ENCODE measurements around the gene SH3GLB2.
A peak's percentile ranks its signal among the peaks of the same experiment; 100 is the strongest.

The SH3GLB2 gene

DNA sequence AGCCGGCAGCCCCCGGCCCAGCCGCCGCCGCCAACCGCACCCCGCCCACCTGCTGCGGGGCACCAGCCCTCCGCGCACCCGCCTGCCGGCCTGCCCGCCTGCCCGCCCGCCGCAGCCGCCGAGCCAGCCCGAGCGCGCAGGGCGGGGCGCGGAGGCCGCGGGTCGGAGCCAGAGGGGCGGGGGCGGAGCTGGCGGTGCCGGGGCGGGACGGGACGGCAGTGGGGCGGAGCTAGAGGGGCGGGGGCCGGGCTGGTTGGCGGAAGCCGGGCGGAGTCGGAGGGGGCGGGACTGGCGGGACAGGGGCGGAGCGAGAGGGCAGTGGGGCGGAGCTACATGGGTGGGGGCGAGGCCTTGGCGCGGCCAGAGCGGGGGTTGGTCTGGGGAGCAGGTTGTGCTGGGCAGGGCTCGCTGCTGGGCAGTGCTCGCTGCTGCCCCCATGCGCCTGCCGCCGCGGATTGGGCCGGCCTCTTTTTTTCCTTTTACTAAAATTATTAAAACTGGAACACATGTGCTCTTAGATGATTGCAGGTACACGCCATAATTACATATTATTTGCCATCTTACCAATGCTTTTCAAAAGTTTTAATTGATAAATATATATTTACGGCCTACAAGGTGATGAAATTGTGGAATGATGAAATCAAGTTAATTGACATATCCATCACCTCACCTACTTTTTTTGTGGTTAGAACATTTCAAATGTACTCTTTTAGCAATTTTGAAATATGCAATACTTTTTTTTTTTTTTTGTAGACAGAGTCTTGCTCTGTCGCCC is at the start of gene SH3GLB2:
TSS of gene SH3GLB2 (minus strand) at position 140 of the 775 bp plus-strand sequence. CDS start 177 bp downstream, outside the sequence.
- peak; percentile 79 to 82 for DNase-seq (ENCODE audit: low read depth in 2 of 2)

DNA sequence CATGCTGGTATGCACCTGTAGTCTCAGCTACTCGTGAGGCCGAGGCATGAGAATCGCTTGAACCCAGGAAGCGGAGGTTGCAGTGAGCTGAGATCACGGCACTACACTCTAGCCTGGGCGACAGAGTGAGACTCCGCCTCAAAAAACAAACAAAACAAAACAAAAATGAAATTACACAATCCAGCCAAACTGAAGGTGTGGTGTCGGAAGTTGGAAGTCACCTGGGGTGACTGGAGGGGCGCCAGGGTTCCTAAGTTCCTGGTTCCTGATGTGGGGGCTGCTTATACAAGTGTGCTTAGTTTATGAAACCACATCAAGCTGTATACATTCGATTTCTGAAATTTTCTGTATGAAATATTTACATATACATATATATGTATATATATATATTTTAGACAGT is 49.1 kb upstream of the SH3GLB2 start:
- no peak for DNase-seq (ENCODE audit: low read depth in 2 of 2)

DNA sequence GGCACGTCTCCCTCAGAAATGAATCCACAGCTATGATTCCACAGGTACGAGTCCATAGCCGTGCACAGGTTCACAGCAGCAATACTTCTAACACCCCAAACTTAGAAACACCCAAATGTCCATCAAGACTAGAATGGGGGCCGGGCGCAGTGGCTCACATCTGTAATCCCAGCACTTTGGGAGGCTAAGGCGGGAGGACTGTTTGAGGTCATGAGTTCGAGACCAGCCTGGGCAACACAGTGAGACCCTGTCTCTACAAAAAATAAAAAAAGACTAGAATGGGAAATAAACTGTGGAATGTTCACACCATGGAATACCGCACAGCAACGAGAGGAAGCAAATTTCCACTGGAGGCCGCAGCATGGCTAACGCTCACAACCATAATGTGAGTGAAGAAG is 48.5 kb upstream of the SH3GLB2 start:
- no peak for DNase-seq (ENCODE audit: low read depth in 2 of 2)

DNA sequence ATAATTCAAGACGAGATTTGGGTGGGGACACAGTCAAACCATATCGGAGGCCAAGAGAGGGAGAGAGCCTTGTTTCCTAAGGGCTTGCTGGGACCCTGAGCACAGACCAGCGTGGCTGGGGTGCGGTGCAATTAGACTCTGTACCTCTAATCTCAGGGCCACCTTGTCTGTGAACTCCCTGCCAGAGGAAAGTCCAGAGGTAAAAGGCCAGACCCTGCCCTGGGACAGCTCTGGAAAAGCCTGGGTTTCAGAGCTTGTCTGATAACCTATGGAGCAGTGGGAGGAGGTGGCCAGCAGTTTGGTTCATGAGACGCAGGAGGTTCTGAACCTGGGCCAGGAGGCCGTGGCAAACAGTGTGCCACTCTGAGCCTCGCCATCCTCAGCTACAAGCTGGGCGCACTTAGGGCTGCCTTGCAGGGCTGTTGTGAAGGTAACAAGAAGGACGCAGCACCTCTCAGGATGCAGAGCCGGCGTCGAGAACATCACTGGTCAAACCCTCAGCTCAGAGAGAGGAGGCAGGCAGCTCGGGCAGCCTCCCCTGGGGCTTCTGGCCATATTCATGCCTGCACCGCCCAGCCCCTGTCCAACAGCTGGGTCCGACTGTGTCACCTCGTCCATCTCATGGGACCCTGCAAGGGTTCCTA is 48.0 kb upstream of the SH3GLB2 start:
- DNase-seq (ENCODE audit: low read depth in 2 of 2) = no peak

DNA sequence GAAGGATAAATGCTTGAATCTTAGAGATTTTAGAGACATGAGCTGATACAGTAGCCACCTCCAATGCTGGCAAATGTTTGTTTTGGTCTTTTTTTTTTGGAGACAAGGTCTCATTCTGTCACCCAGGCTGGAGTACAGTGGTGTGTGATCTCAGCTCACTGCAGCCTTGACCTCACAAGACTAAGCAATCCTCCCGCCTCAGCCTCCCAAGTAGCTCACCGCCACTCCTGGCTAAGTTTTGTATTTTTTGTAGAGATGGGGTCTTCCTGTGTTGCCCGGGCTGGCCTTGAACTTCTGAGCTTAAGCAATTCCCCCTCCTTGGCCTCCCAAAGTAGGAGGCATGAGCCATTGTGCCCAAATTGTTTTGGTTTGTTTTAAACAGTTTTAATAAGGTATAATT is 46.0 kb upstream of the SH3GLB2 start:
- no peak for DNase-seq (ENCODE audit: low read depth in 2 of 2)

DNA sequence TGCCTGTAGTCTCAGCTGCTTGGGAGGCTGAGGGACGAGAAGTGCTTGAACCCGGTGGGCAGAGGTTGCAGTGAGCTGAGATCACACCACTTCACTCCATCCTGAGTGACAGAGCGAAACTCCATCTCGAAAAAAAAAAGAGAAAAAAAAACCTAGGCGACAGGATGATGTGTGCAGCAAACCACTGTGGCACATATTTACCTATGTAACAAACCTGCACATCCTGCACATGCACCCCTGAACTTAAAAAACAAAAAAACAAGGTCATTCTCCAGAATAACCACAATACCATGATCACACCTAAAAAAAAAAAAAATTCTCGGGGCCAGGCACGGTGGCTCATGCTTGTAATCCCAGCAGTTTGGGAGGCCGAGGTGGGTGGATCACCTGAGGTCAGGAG is 45.3 kb upstream of the SH3GLB2 start:
- no peak for DNase-seq (ENCODE audit: low read depth in 2 of 2)

DNA sequence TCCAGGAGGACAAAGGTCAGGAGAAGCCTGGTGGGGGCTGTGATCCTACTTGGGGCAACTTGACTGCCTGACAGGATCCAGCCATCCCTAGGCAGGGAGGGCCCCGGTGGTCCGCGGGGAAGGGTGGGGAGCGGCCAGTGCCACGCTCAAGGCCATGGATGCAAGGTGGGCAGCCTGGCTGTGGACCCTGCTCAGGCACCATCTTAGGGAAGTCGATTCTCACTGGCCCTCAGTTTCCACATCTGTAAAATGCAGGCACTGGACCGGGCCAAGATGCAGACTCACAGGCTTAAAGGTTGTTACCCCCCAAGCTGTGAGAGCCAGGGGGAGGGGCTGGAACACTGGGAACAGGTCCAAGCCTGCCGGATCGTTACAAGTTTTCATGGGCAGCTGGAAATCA is 44.0 kb upstream of the SH3GLB2 start:
- DNase-seq (ENCODE audit: low read depth in 2 of 2) = no peak

DNA sequence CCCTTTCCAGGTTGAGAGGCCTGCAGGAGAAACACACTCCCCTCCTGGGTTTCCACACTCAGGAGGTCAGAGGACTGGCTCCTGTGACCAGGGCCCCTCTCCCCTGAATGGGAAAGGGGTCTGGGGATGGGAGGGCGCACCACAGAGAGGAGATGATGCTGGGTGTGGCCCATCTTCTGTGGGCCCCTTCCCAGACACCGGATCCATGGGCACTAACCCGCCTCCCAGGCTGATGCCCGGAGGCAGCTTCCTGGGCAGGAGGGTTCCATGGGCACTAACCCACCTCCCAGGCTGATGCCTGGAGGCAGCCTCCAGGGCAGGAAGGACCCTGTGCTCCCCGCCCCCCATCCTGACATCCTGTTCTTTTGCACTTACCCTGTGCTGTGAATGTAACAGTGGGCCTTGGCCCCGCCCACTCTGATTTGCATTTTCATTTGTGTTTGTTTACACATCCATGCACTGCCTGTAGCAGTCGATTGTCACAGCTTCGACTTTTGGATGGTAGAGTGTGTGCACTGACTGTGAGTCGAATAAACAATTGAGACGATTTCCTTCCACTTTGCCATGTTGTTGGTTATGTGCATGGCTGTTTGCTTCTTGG is 43.5 kb upstream of the SH3GLB2 start:
- DNase-seq (ENCODE audit: low read depth in 2 of 2) = no peak

DNA sequence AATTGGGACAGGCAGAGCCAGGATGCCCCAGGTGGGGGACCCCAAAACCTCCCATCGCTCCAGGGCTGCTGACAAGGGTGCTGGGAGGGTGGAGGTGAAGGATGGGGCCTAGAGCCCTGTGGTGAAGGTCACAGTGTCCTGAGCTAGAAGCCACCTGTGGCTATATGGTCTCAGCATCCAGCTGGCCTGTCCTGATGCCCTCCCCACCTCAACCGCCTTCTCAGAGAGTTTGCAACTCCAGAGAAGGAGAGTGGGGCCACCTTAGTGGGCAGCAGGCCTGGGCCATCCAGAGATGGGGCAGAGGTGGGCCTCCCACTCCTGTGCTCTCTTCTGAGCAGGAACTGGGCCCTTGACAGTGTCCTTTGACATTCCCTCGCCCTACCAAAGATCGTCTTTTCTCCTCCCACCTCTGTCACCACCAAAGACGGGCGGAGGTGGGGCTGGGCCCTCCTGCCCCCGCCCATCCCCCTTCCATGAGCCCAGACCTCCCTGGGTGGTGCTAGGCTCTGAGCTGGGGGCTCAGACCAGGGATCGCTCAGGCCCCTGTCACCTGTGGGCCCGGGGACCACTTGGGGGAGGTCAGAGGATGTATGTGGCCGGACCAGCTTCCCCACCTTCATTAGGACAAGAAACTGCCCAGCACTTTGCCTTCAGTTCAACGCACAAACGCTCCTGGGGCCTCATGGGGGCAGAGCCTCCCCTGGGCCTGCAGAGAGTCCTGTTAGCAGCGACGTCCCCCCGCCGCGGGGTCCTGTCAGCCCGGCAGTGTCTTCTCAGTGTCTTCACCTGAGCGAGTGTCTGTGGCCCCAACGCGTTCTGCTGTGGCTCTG is 42.8 kb upstream of the SH3GLB2 start:
- DNase-seq (ENCODE audit: low read depth in 2 of 2) = no peak

DNA sequence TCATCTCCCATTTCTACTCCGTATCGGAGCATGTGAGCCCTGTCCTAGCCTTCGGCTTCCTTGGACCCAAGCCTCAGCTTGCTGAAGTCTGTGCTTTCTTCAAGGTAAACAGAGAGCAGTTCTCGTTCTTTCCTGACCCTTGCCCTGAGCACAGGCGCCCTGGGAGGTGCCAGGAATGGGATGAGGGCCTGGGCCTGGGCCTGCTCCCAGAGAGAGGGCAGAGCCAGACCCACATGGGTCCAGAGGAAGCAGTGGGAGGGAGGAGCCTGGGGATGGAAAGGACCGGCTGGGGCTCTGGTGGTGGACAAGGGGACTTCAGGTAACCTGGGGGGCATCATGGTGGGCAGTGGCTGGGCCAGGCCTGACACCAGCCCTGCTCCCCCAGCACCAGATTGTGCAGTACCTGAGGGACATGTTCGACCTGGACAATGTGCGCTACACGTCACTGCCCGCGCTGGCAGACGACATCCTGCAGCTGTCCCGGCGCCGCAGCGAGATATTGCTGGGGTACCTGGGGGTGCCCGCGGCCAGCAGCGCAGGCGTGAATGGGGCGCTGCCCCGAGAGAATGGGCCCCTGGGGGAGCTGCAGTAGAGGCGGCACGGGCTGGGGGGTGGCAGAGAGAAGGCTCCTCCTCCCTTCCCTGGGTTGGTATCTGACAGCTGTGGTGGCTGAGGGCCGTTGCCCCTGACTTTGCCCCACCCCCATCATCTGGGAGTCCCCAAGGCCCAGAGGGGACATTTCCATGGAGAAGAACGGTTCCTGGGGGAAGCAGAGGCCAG is 41.9 kb upstream of the SH3GLB2 start:
- no peak for DNase-seq (ENCODE audit: low read depth in 2 of 2)

DNA sequence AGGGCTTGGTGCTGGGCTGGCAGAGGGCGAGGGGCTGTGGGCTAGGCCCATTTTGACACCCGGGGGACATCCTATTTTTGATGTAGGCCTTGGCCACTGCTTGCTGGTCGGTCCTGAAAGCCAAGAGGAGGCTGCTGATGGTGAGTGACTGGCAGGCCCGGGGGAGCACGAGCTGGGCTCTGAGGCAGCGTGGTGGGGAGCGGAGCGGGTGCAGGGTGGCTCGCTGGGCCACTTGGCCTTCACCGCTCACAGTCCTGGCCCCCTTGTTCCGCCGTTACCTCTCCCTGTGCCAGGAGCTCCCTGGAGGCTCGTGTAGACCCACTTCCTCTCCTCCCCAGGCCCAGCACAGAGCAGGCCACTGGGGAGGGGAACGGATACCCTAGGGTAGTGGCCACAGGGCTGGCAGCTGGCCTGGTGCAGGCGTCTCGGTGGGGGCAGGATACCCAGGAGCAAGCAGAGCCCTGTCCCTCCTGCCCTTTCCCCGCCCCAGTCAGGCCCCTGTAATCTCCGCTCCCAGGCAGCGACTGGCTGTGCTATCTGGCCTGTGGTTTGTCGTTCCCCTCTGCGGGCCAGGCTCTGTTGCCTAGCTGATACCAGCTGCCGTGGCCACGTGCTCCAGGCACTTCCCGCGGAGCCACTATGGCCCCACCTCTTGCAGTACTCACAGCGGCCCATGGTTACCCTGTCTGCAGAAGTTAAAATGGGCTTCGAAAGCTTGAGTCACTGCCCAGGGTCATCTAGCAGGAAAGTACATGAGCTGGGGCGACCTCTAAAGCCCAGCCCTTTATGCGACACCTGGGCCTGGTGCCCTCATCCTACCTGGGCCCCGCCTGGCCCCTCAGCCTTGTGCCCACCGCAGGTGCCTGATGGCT is 41.1 kb upstream of the SH3GLB2 start:
- DNase-seq (ENCODE audit: low read depth in 2 of 2) = no peak

DNA sequence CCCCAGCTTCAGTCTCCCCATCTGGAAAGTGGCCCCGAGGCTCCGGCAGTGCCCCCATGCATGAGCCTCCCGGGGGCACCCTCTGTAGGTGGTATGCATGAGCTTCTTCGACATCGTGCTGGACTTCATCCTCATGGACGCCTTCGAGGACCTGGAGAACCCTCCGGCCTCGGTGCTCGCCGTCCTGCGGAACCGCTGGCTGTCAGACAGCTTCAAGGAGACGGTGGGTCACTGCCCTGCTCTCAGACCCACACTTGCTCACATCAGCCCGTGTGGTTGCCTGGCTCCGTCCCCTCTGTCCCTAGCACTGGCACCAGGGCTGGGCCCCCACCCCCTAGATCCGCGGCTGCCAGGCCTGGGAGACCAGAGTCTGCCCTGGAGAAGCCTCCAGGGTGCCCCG is 40.0 kb upstream of the SH3GLB2 start:
- DNase-seq (ENCODE audit: low read depth in 2 of 2) = no peak

DNA sequence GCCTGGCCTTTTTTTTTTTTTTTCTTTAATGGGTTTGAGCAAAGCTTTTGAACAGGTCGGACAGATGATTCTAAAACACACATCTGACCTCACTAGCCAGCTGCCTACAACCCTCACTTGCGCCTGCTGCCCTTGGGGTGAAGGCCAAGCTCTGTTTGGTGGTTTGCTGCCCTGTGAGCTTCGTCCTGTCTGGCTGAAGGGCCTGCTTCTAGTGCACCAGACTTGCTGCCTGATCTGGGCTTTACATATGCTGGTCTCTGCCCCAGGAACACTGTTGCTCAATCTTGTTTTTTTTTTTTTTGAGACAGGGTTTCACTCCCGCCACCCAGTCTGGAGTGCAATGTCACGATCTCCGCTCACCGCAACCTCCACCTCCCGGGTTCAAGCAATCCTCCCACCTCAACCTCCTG is 36.4 kb upstream of the SH3GLB2 start:
- DNase-seq (ENCODE audit: low read depth in 2 of 2) = no peak

DNA sequence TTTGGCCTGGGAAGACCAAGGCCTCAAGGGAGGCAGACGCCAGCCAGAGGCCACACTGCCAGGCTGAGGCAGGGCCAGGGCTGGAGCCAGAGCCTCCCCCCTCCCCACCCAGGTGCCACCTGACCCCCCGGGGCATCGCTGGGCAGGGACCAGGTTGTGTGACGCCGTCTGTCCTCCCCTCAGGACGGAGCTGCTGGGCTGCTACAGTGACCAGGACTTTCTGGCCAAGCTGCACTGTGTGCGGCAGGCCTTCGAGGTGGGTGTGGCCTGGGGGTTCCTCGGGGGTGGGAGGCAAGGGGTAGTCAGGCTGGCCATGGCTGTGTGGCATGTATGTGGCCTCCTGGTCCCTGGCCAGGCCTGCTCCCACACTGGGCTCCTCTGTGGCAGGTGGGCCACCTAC is 34.9 kb upstream of the SH3GLB2 start:
- DNase-seq (ENCODE audit: low read depth in 2 of 2) = no peak

DNA sequence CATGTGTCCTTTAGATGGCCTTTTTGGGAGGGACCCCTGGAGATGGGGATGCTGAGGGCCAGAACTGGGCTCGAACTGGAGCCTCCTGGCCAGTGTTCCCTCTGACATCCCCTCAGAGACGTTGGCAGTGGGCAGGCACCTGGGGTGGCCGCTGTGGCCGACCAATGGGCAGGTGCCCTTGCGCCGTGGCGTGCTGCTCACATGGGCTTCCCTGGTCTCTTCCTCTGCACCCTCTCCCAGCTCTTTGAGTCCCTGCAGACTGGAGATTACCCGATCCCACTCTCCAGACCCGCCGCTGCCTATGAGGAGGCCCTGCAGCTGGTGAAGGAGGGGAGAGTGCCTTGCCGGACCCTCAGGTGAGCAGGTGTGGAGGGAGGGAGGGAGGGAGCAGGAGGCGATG is 32.9 kb upstream of the SH3GLB2 start:
- no peak for DNase-seq (ENCODE audit: low read depth in 2 of 2)

DNA sequence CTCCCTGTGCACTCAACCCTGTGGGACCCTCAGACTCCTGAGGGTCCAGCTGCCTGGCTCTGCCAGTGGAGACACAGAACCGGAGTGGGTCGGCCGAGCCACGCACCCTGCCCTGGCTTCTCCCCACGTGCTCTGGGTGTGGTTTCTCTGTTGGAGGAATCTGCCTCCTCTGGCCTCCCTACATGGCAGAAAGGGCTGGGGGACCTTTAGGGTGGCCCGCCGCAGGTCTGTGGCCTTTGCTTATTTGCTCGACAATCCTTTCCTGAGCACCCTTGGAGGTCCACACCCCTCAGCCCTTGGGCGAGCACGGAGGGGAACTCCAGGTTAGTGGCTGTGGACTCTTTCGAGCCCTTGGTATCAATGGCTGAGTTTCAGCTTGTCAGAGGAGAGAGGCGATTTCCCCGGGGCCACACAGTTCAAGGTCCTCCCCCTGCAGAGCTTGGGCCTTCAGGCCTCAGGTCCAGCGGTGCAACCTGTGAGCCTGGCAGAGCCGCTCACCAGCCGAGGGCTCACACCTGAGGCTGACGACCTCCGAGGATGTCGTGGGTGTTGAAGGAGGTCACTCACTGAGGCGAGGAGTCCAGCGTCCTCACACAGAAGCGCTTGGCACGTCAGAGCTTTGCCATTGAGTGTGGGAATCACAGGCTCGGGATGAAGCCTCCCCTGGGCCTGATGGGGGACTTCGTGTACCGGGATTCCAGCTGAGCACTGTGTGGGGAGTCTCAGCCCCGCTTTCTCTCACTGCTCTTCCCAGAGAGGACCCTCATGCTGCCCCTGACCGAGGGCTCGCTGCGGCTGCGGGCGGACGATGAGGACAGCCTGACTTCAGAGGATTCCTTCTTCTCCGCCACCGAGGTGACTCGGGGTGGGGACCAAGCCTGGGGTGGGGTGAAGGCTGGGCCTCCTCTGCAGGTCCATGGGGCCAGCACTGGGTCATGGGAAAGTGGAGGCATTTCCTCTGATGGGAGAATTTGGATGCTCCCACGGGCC is 32.0 kb upstream of the SH3GLB2 start:
- DNase-seq (ENCODE audit: low read depth in 2 of 2) = no peak

DNA sequence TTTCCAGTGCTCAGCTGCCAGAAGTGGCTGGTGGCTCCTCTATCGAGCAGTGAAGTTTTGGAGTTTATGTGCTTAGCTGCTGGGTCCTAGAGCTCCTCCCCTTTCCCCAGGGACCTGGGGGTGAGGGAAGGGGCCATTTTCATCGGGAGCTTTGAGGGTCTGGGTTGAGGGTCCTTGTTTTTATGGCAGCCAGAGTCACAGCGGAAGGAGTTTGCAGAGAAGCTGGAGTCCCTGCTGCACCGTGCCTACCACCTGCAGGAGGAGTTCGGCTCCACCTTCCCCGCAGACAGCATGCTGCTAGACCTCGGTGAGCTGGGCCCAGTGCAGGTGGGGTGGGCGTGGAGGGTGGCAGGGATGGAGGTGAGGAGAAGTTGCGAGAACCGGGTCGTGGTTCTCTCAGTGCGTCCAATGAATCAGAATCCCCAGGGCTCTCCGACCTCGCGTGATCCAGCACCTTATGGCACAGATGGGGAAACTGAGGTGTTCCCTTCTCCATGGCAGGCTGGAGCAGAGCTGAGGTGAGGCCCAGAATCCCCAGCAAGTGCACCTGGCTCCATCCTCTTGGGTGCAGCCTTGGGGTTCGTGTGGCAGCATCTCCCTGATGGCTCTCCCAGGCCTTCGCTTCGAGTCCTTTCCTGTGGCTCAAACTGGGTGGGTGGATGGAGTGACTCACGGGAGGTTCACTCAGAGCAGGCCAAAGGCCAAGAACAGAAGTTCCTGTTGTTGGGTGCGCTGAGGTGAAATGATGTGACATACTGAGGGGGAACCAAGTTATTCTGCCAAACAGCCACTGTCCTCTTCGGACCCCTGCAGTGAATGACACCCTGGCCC is 31.0 kb upstream of the SH3GLB2 start:
- no peak for DNase-seq (ENCODE audit: low read depth in 2 of 2)

DNA sequence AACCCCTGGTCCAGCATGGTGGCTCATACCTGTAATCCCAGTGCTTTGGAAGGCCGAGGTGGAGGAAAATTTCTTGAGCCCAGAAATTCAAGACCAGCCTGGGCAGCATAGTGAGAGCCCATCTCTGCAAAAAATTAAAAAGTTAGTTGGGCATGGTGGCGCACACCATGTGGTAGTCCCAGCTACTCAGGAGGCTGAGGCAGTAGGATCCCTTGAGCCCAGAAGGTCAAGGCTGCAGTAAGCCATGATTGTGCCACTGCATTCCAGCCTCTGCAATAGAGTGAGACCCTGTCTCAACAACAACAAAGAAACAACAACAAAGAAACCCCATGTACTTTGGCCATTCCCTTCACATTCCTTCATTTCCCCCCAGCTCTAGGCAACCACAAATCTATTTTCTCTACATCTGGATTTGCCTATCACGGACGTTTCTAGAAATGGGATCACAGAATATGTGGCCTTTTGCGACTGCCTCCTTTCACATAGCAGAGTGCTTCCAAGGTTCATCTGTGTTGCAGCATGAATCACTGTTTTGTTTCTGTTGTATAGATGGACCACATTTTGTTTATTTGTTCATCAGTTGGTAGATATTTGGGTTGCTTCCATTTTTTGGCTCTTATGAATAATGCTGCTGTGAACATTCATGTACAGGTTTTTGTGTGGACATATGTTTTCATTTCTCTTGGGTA is 26.2 kb upstream of the SH3GLB2 start:
- DNase-seq (ENCODE audit: low read depth in 2 of 2) = no peak
